Common myeloid progenitor, CD34-positive (primary cell): Measurements from ENCODE around the gene RBMX2. TPM values are rescaled to one million over a fixed set of nuclear protein-coding genes. Genes with fewer than 3 reads are reported as not detected.
A peak's percentile ranks its signal among the peaks of the same experiment; 100 is the strongest.
"Not testable (repeated sequence)": the region's sequence is repeated elsewhere in the genome, so short reads cannot be mapped to it uniquely, and the experiment has no call there.

Experiments used
- CTCF ChIA-PET: fragments of 350-600 bp; sonication (Branson Sonifier 250); formaldehyde crosslinking; loops from one replicate; lab custom pipeline; 2021; ENCODE audit warnings: antibody characterized with exemption; lab: Charles Lee
- POLR2A ChIA-PET: fragments of 350-600 bp; sonication (Branson Sonifier 250); formaldehyde crosslinking; loops from one replicate; lab custom pipeline; 2021; ENCODE audit warnings: antibody characterized with exemption; lab: Charles Lee
- DNase-seq, 3 donors: peaks; one replicate each; pipeline versions ENCODE4 v3.0.0 to v3.0.0-alpha.2; 2013
- H3K27ac ChIP-seq, 2 experiments: 1 replicate in 1 of 2; 2 replicates in 1 of 2; pipeline ENCODE4 v1.7.0; 2013; ENCODE audit warnings: inconsistent platforms in 2 of 2, low read length in 2 of 2, mild to moderate bottlenecking in 2 of 2, low read depth in 1 of 2, moderate library complexity in 1 of 2; ENCODE audit not compliant: severe bottlenecking in 2 of 2, insufficient read depth in 1 of 2, poor library complexity in 1 of 2
- H3K27me3 ChIP-seq, 5 experiments: replicated peaks in 2 of 5; 1 replicate in 3 of 5; 2 replicates in 2 of 5; pipeline versions ENCODE4 v1.6.1 to v1.7.0; 2013; ENCODE audit warnings: low read length in 4 of 5, mild to moderate bottlenecking in 2 of 5, moderate library complexity in 2 of 5, inconsistent platforms in 1 of 5; ENCODE audit not compliant: insufficient read depth in 5 of 5, control insufficient read depth in 4 of 5
- H3K36me3 ChIP-seq, 4 experiments: 1 replicate in 2 of 4; 2 replicates in 2 of 4; pipeline versions ENCODE4 v1.6.1 to v1.7.0; 2013; ENCODE audit warnings: low read length in 3 of 4, control low read depth in 1 of 4, mild to moderate bottlenecking in 1 of 4; ENCODE audit not compliant: control insufficient read depth in 4 of 4, insufficient read depth in 4 of 4
- H3K4me1 ChIP-seq, 4 experiments: 1 replicate in 3 of 4; 2 replicates in 1 of 4; pipeline versions ENCODE4 v1.6.1 to v1.7.1; 2013; ENCODE audit warnings: low read length in 3 of 4, mild to moderate bottlenecking in 3 of 4, control low read depth in 1 of 4, inconsistent platforms in 1 of 4, moderate library complexity in 1 of 4; ENCODE audit not compliant: control insufficient read depth in 4 of 4, insufficient read depth in 4 of 4; ENCODE audit errors: control extremely low read depth in 1 of 4
- H3K4me3 ChIP-seq, 7 experiments: 1 replicate in 4 of 7; 2 replicates in 3 of 7; pipeline versions ENCODE4 v1.5.1 to v1.7.0; 2013; ENCODE audit warnings: mild to moderate bottlenecking in 7 of 7, low read length in 6 of 7, moderate library complexity in 6 of 7, inconsistent platforms in 2 of 7, low read depth in 2 of 7, control low read depth in 1 of 7; ENCODE audit not compliant: insufficient read depth in 4 of 7, control insufficient read depth in 1 of 7; ENCODE audit errors: extremely low read depth in 1 of 7
- H3K9me3 ChIP-seq, 5 experiments: 1 replicate in 4 of 5; 2 replicates in 1 of 5; pipeline versions ENCODE4 v1.6.1 to v1.7.1; 2013; ENCODE audit warnings: low read length in 4 of 5, mild to moderate bottlenecking in 2 of 5, inconsistent platforms in 1 of 5, low read depth in 1 of 5, moderate library complexity in 1 of 5; ENCODE audit not compliant: control insufficient read depth in 4 of 5, insufficient read depth in 2 of 5; ENCODE audit errors: control extremely low read depth in 1 of 5
- WGBS: methylation state at CpG from one replicate; pipeline ENCODE4 v1.1.5; 2013; ENCODE audit not compliant: insufficient coverage; 5-methylcytosine and 5-hydroxymethylcytosine counted together
- polyA plus RNA-seq: library from polyadenylated mRNA; unstranded; fragments of 120-200 nt; gene quantifications from one replicate; pipeline ENCODE4 v1.2.1, GENCODE V29; 2013

RBMX2 gene, protein sequence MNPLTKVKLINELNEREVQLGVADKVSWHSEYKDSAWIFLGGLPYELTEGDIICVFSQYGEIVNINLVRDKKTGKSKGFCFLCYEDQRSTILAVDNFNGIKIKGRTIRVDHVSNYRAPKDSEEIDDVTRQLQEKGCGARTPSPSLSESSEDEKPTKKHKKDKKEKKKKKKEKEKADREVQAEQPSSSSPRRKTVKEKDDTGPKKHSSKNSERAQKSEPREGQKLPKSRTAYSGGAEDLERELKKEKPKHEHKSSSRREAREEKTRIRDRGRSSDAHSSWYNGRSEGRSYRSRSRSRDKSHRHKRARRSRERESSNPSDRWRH
- polyA plus RNA-seq: 29.6 TPM

DNA sequence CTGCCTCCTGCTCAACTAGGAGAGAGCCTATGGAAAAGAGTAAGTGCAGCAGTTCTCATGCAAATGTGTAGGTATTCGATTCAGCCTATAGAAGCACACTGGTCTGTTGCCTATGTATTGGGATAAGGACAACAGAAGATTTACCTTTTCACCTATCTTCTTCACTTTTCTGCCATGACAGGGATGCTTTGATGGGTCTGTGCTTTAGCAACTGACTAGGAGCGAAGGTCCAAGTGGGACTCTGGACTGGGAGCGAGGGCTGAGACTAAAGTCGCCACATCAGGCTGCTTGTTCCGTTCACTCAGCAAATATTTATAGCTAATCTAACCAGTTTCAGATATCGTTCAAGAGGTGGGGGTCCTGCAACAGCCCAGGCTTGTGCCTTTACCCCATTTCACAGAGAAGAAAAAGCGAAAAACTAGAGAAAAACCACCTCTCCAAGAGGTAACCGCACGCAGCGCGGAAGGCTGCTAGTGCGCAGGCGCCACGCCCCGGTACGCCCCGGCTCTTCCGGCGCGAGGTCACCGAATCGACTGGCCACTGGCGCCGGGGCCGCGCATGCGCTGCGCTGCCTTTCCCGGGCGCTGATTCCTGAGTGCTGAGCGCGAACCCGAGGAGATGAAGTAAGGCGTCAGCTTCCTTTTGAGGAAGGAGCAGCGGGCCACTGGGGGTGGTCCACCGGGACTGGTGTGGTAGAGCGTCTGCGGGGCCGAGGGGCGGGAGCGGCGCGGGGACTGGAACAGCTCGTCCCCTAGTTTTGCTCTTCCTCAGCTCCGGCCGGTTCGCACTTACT, at the start of gene RBMX2:
RBMX2 (plus strand) TSS at position 573 of the 793 bp plus-strand sequence; CDS start at position 619, 46 bp downstream.
- WGBS: 23% methylated on average over 34 of the region's 47 CpGs
- Histone ChIP-seq H3K27ac (peak within 1 kb of the TSS; percentile 30 to 83), H3K9me3 (no peaks in the 10 kb centered on the region), H3K4me1 (peaks cover 0 to 9% (median 4%) of the 10 kb centered on the region in 4 experiments), H3K4me3 (peak within 1 kb of the TSS; percentile 60 to 91 (median 82)), H3K27me3 (peaks cover 0 to 9% (median 2%) of the 10 kb centered on the region in 5 experiments), H3K36me3 (peaks cover 0 to 8% (median 4%) of the 10 kb centered on the region in 4 experiments)
- CTCF ChIA-PET: interaction anchor here (1.4 kb wide), 1 partner anchor 8 kb away, joined by 3 read pairs; no protein-coding TSS in a partner anchor
- POLR2A ChIA-PET: no interaction called here
- peak; percentile 55 to 69 (median 68) for DNase-seq

- peaks cover 0 to 13% (median 3%) of the 10 kb centered on the region in 4 experiments for H3K36me3 ChIP-seq
- H3K27ac ChIP-seq, H3K27me3 ChIP-seq, H3K9me3 ChIP-seq, H3K4me1 ChIP-seq, H3K4me3 ChIP-seq, DNase-seq, POLR2A ChIA-PET, CTCF ChIA-PET: not testable (repeated sequence)
- no CpG with 5 or more reads among the region's 1 CpG for WGBS
These were observed 49.7 kb upstream of the RBMX2 start for GRCh38 chrX:130352050-130352449.

- POLR2A ChIA-PET: no interaction called here
- no peaks in the 10 kb centered on the region for H3K9me3 ChIP-seq
- no peak overlapping the region for H3K4me3 ChIP-seq
- no peaks in the 10 kb centered on the region for H3K4me1 ChIP-seq
- peaks cover 0 to 6% (median 1%) of the 10 kb centered on the region in 4 experiments for H3K36me3 ChIP-seq
- CTCF ChIA-PET: no interaction called here
- H3K27me3 ChIP-seq: no peaks in the 10 kb centered on the region
- DNase-seq: no peak
- no peak overlapping the region for H3K27ac ChIP-seq
These were observed 25.7 kb upstream of the RBMX2 start for GRCh38 chrX:130376077-130376476.

GRCh38 chrX:130378024-130378669, 23.6 kb upstream of the RBMX2 start:
- DNase-seq: peak in 2 of 3 donors; percentile 6 to 25
- ChIA-PET POLR2A (interaction anchor here (0.8 kb wide), 1 partner anchor 11 kb away, joined by 3 read pairs; no protein-coding TSS in a partner anchor), CTCF (no interaction called here)
- Histone ChIP-seq H3K4me3 (no peak overlapping the region), H3K36me3 (no peaks in the 10 kb centered on the region), H3K27ac (no peak overlapping the region), H3K9me3 (no peaks in the 10 kb centered on the region), H3K27me3 (no peaks in the 10 kb centered on the region), H3K4me1 (no peaks in the 10 kb centered on the region)
- WGBS: 49% methylated on average over 5 of the region's 5 CpGs

- CTCF ChIA-PET: interaction anchor here (1.0 kb wide), 1 partner anchor 12 kb away, joined by 3 read pairs; no protein-coding TSS in a partner anchor
These were observed 16.3 kb upstream of the RBMX2 start, which contains the start of gene GPR119 for GRCh38 chrX:130385520-130385919. GPR119 (minus strand) TSS chrX:130385674; CDS start chrX:130385447, 227 bp downstream.

DNA sequence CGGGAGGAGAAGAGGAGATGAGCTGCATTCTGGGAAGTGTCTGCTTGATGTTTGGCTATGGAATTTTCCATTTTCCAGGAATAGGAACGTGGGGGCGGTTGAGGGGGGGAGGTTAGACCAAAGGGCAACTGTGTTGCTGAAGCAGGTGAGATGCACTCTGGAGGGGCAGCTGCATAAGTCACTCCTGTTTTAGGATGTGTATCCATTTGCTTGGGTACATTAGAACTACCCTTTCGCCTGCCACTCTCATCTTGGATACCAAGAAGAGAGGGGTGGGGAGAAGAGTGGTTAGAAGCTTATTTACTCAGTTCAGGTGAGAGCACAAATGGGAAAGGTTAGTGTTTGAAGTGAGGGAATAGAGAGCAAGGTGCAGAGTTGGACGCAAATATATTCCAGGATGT, 15.4 kb upstream of the RBMX2 start:
- Histone ChIP-seq H3K27me3 (peaks cover 0 to 3% (median 0%) of the 10 kb centered on the region in 5 experiments), H3K4me1 (no peaks in the 10 kb centered on the region), H3K36me3 (no peaks in the 10 kb centered on the region), H3K27ac (no peak overlapping the region), H3K4me3 (no peak overlapping the region), H3K9me3 (no peaks in the 10 kb centered on the region)
- CTCF ChIA-PET: interaction anchor here (1.0 kb wide), 1 partner anchor 11 kb away, joined by 3 read pairs; no protein-coding TSS in a partner anchor
- POLR2A ChIA-PET: no interaction called here
- WGBS: 67% methylated on average over 3 of the region's 5 CpGs
- DNase-seq: no peak

More at GRCh38 chrX:130385520-130385919, 16.3 kb upstream of the RBMX2 start, which contains the start of gene GPR119:
- Histone ChIP-seq H3K4me1 (no peaks in the 10 kb centered on the region), H3K9me3 (no peaks in the 10 kb centered on the region), H3K4me3 (no peak within 1 kb of the TSS), H3K27ac (no peak within 1 kb of the TSS), H3K27me3 (peaks cover 0 to 3% (median 0%) of the 10 kb centered on the region in 5 experiments), H3K36me3 (no peaks in the 10 kb centered on the region)
- POLR2A ChIA-PET: no interaction called here
- no peak for DNase-seq
- 84% methylated on average over 4 of the region's 4 CpGs for WGBS
